Smooth muscle cell (in vitro differentiated cells): ENCODE measurements around the gene FBL. TPM values are rescaled to one million over a fixed set of nuclear protein-coding genes. Genes with fewer than 3 reads are reported as not detected.
"Not testable (repeated sequence)": the region's sequence is repeated elsewhere in the genome, so short reads cannot be mapped to it uniquely, and the experiment has no call there.

Experiments used
- DNase-seq: peaks from one replicate; lab custom pipeline; 2025; ENCODE audit not compliant: unreplicated experiment; lab: John Stamatoyannopoulos, UW
- H2AFZ ChIP-seq: fragments of 200-600 bp; sonication (generic); 2 replicates; pipeline ENCODE4 v1.6.0; 2016; ENCODE audit warnings: antibody characterized with exemption, low read depth, mild to moderate bottlenecking
- H3F3A ChIP-seq: fragments of 200-600 bp; sonication (generic); 2 replicates; pipeline ENCODE4 v1.6.0; 2017; ENCODE audit warnings: antibody characterized with exemption, low read depth
- H3K27ac ChIP-seq: fragments of 200-600 bp; sonication (generic); 2 replicates; pipeline ENCODE4 v1.5.1; 2016; ENCODE audit warnings: low read depth, mild to moderate bottlenecking
- H3K27me3 ChIP-seq: fragments of 200-600 bp; sonication (generic); 2 replicates; pipeline ENCODE4 v1.6.1; 2016; ENCODE audit warnings: low read depth, mild to moderate bottlenecking
- H3K36me3 ChIP-seq: fragments of 200-600 bp; sonication (generic); 2 replicates; pipeline ENCODE4 v1.5.1; 2016; ENCODE audit warnings: low read depth
- H3K4me1 ChIP-seq: fragments of 200-600 bp; sonication (generic); 2 replicates; pipeline ENCODE4 v1.5.1; 2016; ENCODE audit warnings: low read depth
- H3K4me2 ChIP-seq: fragments of 200-600 bp; sonication (generic); 2 replicates; pipeline ENCODE4 v1.6.0; 2016; ENCODE audit warnings: mild to moderate bottlenecking
- H3K4me3 ChIP-seq: fragments of 200-600 bp; sonication (generic); 2 replicates; pipeline ENCODE4 v1.5.1; 2016; ENCODE audit warnings: mild to moderate bottlenecking
- H3K79me2 ChIP-seq: fragments of 200-600 bp; sonication (generic); 2 replicates; pipeline ENCODE4 v1.6.0; 2016; ENCODE audit warnings: low read depth, mild to moderate bottlenecking
- H3K9ac ChIP-seq: fragments of 200-600 bp; sonication (generic); 2 replicates; pipeline ENCODE4 v1.6.0; 2016; ENCODE audit warnings: low read depth
- H3K9me3 ChIP-seq: fragments of 200-600 bp; sonication (generic); replicated peaks from 2 replicates; pipeline ENCODE4 v1.5.1; 2016; ENCODE audit warnings: low read depth
- H4K20me1 ChIP-seq: fragments of 200-600 bp; sonication (generic); 2 replicates; pipeline ENCODE4 v1.6.0; 2016; ENCODE audit warnings: low read depth
- whole genome bisulfite sequencing: methylation state at CpG from one replicate; pipeline ENCODE4 v1.1.7; 2016; ENCODE audit warnings: low lambda C conversion rate; 5-methylcytosine and 5-hydroxymethylcytosine counted together
- polyA plus RNA-seq: library from polyadenylated mRNA; unstranded; fragments of >200 nt; fragmentation: Nextera tagmentation; extraction: Ambion mirVana; gene quantifications from 2 replicates; pipeline ENCODE4 v1.2.1, GENCODE V29; 2016
- total RNA-seq: library from RNA; depleted of rRNA; stranded (reverse); fragments of >200 nt; gene quantifications from 2 replicates; pipeline ENCODE4 v1.2.3, GENCODE V29; 2014
- TF ChIP-seq, protein P1 (sequence below): fragments of 200-600 bp; sonication (generic); IDR thresholded peaks from 2 replicates; pipeline ENCODE4 v1.5.1; 2017; ENCODE audit warnings: borderline replicate concordance, mild to moderate bottlenecking, antibody characterized with exemption; ENCODE audit not compliant: insufficient read depth, poor library complexity, severe bottlenecking

The FBL gene
- total and polyA plus RNA-seq, 2 experiments from 2014 or later: 116 to 124 TPM

DNA sequence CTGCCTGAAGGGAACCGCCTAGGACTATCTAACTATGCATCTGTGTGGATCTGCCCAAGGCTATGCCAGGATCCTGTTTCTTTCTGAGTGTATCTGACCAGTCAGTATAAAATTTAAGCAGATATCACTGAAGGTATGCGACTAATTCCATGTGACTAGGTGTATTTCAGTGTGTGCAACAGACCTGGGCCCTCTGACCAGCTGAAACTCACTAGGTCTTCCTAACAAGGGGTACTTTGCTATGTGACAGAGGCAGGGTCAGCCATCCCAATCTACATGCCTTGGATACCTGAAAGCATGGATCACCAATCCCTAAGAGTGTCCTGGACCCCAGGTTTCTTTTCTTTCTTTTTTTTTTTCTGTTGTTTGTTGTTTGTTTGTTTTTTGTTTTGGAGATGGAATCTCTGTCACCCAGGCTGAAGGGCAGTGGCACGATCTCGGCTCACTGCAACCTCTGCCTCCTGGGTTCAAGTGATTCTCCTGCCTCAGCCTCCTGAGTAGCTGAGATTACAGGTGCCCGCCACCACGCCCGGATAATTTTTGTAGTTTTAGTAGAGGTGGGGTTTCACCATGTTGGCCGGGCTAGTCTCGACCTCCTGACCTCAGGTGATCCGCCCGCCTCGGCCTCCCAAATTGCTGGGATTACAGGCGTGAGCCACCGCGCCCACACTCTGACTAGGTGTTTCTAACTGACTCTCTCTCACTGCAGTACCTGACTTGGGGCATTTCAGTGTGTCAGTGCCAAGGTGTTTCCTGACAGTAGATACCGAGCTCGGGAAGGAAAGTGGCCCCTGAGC lies 44.8 kb upstream of the FBL start:
- DNase-seq: no peak
- Histone ChIP-seq H3K27ac (no peak overlapping the region), H3K4me2 (no peak overlapping the region), H3F3A (no peaks in the 10 kb centered on the region), H3K36me3 (no peaks in the 10 kb centered on the region), H2AFZ (no peak overlapping the region), H3K27me3 (no peaks in the 10 kb centered on the region), H3K4me1 (no peaks in the 10 kb centered on the region), H3K79me2 (no peaks in the 10 kb centered on the region), H3K4me3 (no peak overlapping the region), H3K9ac (no peak overlapping the region), H4K20me1 (no peaks in the 10 kb centered on the region), H3K9me3 (no peaks in the 10 kb centered on the region)
- 90% methylated on average over 17 of the region's 17 CpGs for WGBS
- TF ChIP-seq, protein P1, sequence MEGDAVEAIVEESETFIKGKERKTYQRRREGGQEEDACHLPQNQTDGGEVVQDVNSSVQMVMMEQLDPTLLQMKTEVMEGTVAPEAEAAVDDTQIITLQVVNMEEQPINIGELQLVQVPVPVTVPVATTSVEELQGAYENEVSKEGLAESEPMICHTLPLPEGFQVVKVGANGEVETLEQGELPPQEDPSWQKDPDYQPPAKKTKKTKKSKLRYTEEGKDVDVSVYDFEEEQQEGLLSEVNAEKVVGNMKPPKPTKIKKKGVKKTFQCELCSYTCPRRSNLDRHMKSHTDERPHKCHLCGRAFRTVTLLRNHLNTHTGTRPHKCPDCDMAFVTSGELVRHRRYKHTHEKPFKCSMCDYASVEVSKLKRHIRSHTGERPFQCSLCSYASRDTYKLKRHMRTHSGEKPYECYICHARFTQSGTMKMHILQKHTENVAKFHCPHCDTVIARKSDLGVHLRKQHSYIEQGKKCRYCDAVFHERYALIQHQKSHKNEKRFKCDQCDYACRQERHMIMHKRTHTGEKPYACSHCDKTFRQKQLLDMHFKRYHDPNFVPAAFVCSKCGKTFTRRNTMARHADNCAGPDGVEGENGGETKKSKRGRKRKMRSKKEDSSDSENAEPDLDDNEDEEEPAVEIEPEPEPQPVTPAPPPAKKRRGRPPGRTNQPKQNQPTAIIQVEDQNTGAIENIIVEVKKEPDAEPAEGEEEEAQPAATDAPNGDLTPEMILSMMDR: no peak

DNA sequence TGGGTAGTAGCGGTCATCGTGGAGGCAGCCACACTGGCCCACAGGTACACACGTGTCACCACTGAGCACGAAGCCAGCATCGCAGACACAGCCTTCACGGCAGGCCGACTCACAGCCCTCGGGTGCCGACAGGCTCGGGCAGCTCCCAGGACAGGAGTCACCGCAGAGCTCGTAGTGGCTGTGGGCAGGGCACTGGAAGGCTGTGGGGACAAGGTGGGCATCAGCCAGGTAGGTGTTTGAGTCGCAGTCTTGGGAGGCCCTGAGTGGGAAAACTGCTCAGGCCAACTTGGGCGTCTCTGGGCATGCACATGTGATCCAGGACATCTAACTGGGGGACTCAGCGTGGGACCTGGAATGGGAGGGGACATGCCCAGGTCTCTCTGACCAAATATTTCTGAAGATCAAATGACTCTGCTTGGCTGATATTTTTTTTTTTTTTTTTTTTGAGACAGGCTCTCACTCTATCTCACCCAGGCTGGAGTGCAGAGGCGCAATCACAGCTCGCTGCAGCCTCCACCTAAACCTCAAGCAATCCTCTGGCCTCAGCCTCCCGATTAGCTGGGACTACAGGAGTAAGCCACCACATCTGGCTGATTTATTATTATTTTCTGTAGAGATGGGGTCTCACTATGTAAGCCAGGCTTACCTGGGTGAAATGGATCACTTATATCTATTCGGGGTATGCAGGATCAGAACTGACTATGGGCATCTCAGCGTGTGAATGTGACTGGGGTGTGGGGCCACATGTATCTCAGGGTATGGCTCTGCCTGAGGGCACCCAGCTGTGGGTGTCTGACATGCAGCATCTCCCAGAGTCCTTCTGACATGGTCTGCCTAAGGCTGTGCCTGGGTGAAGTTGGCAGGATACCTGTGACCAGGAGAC lies 43.9 kb upstream of the FBL start:
- not testable (repeated sequence) for H2AFZ ChIP-seq, H3K4me3 ChIP-seq, H3K79me2 ChIP-seq, H3K4me2 ChIP-seq, H3F3A ChIP-seq, H3K36me3 ChIP-seq, H3K9me3 ChIP-seq, H3K4me1 ChIP-seq, DNase-seq, H3K27ac ChIP-seq, H3K9ac ChIP-seq, H3K27me3 ChIP-seq, H4K20me1 ChIP-seq
- WGBS: 94% methylated on average over 18 of the region's 20 CpGs

DNA sequence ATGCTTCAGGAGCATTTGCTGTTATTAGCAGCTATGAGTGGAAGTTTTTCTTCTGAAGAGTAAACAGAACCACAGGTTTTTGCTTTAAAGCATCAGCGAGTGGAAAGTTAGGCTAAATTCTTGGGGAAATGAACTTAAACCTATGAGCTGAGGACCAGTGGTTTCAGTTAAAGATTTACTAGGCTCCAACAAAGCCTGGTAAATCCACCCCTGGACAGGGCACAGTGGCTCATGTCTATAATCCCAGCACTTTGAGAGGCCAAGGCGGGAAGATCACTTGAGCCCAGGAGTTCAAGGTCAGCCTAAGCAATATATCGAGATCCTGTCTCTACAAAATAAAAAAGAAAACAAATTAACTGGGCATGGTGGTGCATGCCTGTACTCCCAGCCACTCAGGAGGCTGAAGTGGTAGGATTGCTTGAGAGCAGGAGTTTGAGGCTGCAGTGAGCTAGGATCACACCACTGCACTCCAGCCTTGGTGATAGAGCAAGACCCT lies 41.3 kb upstream of the FBL start:
- whole genome bisulfite sequencing: 100% methylated on average over 1 of the region's 3 CpGs
- DNase-seq: not testable (repeated sequence)

DNA sequence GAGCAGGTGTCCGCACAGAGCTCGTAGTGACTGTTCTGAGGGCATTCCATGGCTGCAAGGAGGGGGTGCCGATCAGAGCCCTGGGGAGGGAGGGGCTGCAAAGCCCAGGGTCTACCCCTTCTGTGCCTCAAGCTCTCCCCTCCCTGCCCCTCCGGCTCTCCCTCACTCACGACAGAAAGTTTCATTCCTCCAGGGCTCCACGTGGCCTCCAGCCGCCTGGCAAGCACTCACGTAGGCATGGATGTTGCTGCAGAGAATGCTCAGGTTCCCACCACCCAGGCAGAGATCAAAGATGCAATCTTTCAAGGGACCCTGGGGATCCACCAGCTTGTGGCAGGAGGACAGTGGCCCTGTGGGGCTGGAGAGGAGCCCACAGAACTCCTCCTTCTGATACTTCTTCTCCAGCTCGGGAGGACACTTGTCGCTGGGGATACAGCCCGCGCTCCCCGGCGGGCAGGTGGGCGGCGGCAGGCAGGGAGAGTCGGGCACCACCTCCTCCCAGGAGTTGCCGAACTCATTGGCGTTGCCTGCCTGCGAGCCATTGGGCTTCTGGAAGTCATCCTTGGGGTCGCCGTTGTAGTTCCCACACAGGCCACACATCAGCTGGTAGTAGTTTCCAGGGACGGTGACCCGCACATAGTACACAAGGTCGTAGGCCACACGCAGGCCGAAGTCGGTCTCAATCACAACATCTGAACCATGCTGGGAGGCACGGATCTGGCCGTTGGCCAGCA lies 39.8 kb upstream of the FBL start:
- H3K4me2 ChIP-seq, H3K79me2 ChIP-seq, H3K4me3 ChIP-seq, H2AFZ ChIP-seq, H3K27me3 ChIP-seq, H4K20me1 ChIP-seq, H3K9ac ChIP-seq, H3K36me3 ChIP-seq, DNase-seq, H3K9me3 ChIP-seq, H3K4me1 ChIP-seq, H3F3A ChIP-seq, H3K27ac ChIP-seq: not testable (repeated sequence)
- WGBS: 93% methylated on average over 24 of the region's 30 CpGs

More for the DNA sequence above, 41.3 kb upstream of the FBL start:
- not testable (repeated sequence) for H3K36me3 ChIP-seq, H3F3A ChIP-seq, H3K9ac ChIP-seq, H3K79me2 ChIP-seq, H3K27ac ChIP-seq, H2AFZ ChIP-seq, H4K20me1 ChIP-seq, H3K4me2 ChIP-seq, H3K9me3 ChIP-seq, H3K27me3 ChIP-seq, H3K4me3 ChIP-seq, H3K4me1 ChIP-seq

DNA sequence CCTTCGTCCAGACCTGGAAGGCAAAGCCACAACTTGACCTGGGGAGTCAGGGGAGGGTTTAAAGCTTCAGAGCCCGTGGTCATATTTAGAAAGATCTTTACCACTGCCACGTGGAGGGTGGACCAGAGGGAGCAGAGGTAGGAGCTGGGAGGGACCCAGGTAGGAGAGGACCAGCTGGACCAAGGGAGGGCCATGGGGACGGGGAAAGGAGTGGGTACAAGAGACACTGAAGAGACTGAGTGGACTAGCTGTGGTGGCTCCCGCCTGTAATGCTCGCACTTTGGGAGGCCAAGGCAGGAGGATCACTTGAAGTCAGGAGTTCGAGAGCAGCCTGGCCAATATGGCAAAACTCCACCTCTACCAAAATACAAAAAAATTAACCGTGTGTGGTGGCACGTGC lies 38.5 kb upstream of the FBL start:
- not testable (repeated sequence) for H2AFZ ChIP-seq, H3K27me3 ChIP-seq, H3K9ac ChIP-seq, H3K27ac ChIP-seq, H3K4me2 ChIP-seq, H3K4me1 ChIP-seq, H3F3A ChIP-seq, H3K79me2 ChIP-seq, H3K9me3 ChIP-seq, H3K36me3 ChIP-seq, H4K20me1 ChIP-seq, H3K4me3 ChIP-seq, DNase-seq
- 94% methylated on average over 2 of the region's 9 CpGs for WGBS

DNA sequence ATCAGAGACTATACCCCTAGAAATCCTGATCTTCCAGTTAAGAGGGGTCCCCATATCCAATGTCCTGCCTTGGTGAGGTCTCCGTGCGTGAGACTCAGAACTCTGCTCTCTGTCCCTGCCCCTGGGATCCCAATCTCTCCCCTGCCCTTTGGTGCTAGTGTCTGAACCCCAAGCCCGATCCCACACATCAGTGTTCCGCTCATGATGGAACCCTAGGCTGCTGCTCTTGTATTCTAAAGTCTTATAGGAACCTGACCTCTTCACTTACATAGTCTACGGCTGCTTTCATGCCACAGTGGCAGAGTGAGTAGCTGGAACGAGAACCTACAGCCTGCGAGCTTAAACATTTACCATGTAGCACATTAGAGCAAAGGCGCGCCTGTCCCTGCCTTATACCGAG lies 36.5 kb upstream of the FBL start:
- WGBS: 84% methylated on average over 7 of the region's 10 CpGs

More for the DNA sequence above, 36.5 kb upstream of the FBL start:
- H3K36me3 ChIP-seq, H3K79me2 ChIP-seq, H3K4me3 ChIP-seq, H4K20me1 ChIP-seq, H3K27me3 ChIP-seq, H3K4me1 ChIP-seq, H3K9ac ChIP-seq, H3K4me2 ChIP-seq, DNase-seq, H3K27ac ChIP-seq, H2AFZ ChIP-seq, H3F3A ChIP-seq, H3K9me3 ChIP-seq: not testable (repeated sequence)
